Caki2 (cell line): ENCODE data around the gene KLRC3. TPM values are rescaled to one million over a fixed set of nuclear protein-coding genes. Genes with fewer than 3 reads are reported as not detected.

Source experiments
- total RNA-seq: library from RNA; depleted of rRNA; stranded (reverse); fragments of >200 nt; shearing (Covaris generic); gene quantifications from 2 replicates; pipeline ENCODE4 v1.2.3, GENCODE V29; 2014; ENCODE audit warnings: low replicate concordance; rRNA removed

Gene KLRC3
- total RNA-seq, 1 experiment from 2014 or later, result not detected

Other genes starting within 250 kb of the KLRC3 start
- not detected in 2 replicates for gene OLR1, start 248.5 kb downstream of the KLRC3 start, total RNA-seq
- 2.8 TPM in 1 of 2 replicates, not detected in the other for gene TMEM52B, start 241.6 kb downstream of the KLRC3 start, total RNA-seq
- 83.6 and 160 TPM in 2 replicates for gene GABARAPL1, start 207.7 kb downstream of the KLRC3 start, total RNA-seq
- gene KLRD1, start 112.7 kb downstream of the KLRC3 start, total RNA-seq, result not detected in 2 replicates
- gene KLRK1, start 30.6 kb downstream of the KLRC3 start, total RNA-seq, result not detected in 2 replicates
- gene KLRC4, start 10.8 kb downstream of the KLRC3 start, total RNA-seq, result not detected in 2 replicates
- not detected in 2 replicates for gene KLRC2, start 15.4 kb upstream of the KLRC3 start, total RNA-seq
- gene KLRC1, start 32.8 kb upstream of the KLRC3 start, total RNA-seq, result not detected in 2 replicates
- gene EIF2S3B, start 85.3 kb upstream of the KLRC3 start, total RNA-seq, result 0.12 and 0.14 TPM in 2 replicates
- 64.4 and 89.6 TPM in 2 replicates for gene MAGOHB, start 193.0 kb upstream of the KLRC3 start, total RNA-seq